ENCODE data around the gene UBXN7.
A peak's percentile ranks its signal among the peaks of the same experiment; 100 is the strongest.
"Not testable (repeated sequence)": the region's sequence is repeated elsewhere in the genome, so short reads cannot be mapped to it uniquely, and the experiment has no call there.

GRCh38 chr3:196386797-196387196 lies 45.4 kb downstream of the UBXN7 start:
- not testable (repeated sequence) for TF ChIP-seq CTCF (IDR thresholded peaks at IDR 0.05 in 2 of 3, conservative IDR thresholded peaks at IDR 0.05 in 1 of 3; ENCODE audit: insufficient read depth in 2 of 3, low read depth in 1 of 3, low read length in 3 of 3); PHF8 (IDR thresholded peaks at IDR 0.05; ENCODE audit: borderline replicate concordance, low read length); ZBTB43 (CRISPR knock-in tag; IDR thresholded peaks at IDR 0.05); GABPB1 (CRISPR knock-in tag; IDR thresholded peaks at IDR 0.05); ZBTB33 (CRISPR knock-in tag; IDR thresholded peaks at IDR 0.05); POLR2A (conservative IDR thresholded peaks at IDR 0.05); REST (IDR thresholded peaks at IDR 0.05; ENCODE audit: borderline replicate concordance); REST (CRISPR knock-in tag; IDR thresholded peaks at IDR 0.05; ENCODE audit: low read depth); IRF2 (CRISPR knock-in tag; IDR thresholded peaks at IDR 0.05); ZNF583 (CRISPR knock-in tag; IDR thresholded peaks at IDR 0.05); ZNF175 (CRISPR knock-in tag; IDR thresholded peaks at IDR 0.05; ENCODE audit: low read depth)
- 0 out of 2 replicates have a peak, but pooled peaks have one; percentile 53 for TF ChIP-seq TRIM28 (IDR thresholded peaks at IDR 0.05)

Measured in K562 (cell line).